GM04503 (cell line): Measurements from ENCODE around the gene TIMM21.
A peak's percentile ranks its signal among the peaks of the same experiment; 100 is the strongest.

Experiments used
- DNase-seq: peaks from one replicate; pipeline ENCODE4 v3.0.0-alpha.2; 2012; ENCODE audit warnings: low read depth

Gene TIMM21

DNA sequence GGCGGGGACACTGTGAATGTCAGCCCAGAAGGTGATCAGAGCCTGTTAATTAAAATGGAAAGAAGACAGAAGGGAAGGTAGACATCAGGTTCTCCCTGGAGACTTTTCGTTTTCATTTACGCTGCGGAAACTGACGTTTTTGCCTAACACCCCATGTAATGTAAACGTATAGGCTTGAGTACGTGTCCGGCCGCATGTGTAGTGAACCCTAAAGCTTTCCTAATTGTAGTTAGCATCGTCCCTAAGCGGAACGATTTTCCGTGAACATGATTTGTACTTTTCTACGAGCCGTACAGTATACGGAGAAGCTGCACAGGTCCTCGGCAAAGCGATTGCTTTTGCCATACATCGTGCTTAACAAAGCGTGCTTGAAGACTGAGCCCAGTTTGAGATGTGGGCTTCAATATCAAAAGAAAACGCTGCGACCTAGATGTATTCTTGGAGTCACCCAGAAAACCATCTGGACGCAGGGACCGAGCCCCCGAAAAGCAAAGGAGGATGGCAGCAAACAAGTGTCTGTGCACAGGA, 284 bp downstream of the TIMM21 start:
- DNase-seq = no peak

- DNase-seq = no peak
Measured at GRCh38 chr18:74149878-74150277, 1.6 kb downstream of the TIMM21 start.

DNA sequence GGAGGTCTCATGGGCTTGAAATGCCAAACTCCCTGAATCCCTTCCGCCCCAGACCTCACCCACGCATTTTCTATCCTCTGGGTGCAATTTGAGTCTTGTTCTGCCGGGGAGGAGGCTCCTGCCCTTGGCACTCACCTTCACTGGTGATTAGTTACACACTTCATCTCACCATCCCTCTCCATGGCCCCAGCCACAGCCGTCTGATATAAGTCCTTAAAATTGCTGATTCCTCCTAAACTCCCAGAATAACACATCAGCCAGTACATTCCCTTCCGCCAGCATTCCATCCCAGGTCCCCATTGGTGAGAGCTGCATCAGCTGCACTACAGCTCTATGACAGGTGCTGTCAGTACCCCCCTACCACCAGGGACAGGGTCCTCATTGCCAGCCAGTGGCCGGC, 3.9 kb downstream of the TIMM21 start:
- no peak for DNase-seq

- DNase-seq = no peak
Measured at GRCh38 chr18:74152857-74153256, 4.5 kb downstream of the TIMM21 start.

GRCh38 chr18:74153377-74153776, 5.1 kb downstream of the TIMM21 start:
- DNase-seq = no peak

DNA sequence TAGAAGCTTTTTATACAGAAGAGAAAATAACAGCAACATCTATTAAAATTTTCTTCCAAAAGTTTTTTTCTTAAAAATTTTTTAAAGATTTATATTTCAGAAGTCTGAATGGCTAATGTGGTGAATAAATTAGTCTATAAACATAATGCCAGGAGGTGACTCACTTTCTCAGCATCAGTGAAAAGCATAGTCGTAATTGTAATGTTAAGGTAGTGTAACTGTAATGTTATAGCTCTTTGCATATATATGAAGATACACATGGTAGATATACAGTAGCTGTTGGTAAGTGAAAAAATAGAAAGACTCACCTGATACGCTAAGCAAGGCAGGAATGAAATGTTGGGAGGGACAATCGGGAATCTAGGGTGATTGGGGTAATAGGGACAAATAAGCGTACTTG, 5.5 kb downstream of the TIMM21 start:
- no peak for DNase-seq

DNA sequence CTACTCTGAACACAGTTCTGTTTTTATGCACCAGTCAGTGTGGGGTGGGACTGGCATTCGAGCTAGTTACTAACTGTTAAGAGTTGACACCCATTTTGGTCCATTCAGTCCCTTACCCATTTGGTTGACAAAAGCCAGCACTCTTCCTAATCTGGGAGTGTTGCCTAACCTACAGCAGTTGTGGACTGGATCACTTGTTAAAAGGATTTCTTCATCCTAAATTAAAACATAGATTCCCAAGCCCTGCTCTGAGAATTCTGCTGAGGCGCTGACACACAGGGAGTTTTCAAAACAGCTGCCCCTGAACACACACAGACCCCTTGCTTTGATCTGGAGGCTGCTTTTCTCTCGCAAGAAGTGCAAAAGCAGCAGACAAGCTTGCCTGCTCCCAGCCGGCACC, 6.4 kb downstream of the TIMM21 start:
- no peak for DNase-seq

DNA sequence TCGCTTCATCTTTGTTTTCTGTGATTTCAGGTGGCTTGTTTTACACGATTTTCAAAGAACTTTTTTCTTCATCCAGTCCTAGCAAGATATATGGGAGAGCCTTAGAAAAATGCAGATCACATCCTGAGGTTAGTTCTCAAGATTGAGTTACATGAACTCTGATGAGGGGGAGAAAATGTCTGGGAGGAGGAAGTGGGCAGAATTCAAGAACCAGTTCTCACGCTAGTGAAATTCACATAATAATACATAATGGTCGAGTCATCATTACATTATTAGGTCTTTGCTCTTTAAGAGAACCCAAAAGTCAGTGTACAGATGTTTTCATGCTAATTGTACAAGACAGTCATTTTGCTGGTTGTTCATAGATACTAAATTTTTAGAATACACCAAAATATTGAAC, 7.0 kb downstream of the TIMM21 start:
- no peak for DNase-seq

- no peak for DNase-seq
Measured at GRCh38 chr18:74163019-74163660, 14.8 kb downstream of the TIMM21 start.

- no peak for DNase-seq
Measured at GRCh38 chr18:74166386-74166785, 18.1 kb downstream of the TIMM21 start.

GRCh38 chr18:74171910-74172606, 23.7 kb downstream of the TIMM21 start:
- no peak for DNase-seq

GRCh38 chr18:74172697-74173433, 24.5 kb downstream of the TIMM21 start:
- no peak for DNase-seq

- DNase-seq = no peak
Measured at GRCh38 chr18:74173434-74173750, 25.1 kb downstream of the TIMM21 start.

- DNase-seq = no peak
Measured at GRCh38 chr18:74175658-74176057, 27.3 kb downstream of the TIMM21 start.

DNA sequence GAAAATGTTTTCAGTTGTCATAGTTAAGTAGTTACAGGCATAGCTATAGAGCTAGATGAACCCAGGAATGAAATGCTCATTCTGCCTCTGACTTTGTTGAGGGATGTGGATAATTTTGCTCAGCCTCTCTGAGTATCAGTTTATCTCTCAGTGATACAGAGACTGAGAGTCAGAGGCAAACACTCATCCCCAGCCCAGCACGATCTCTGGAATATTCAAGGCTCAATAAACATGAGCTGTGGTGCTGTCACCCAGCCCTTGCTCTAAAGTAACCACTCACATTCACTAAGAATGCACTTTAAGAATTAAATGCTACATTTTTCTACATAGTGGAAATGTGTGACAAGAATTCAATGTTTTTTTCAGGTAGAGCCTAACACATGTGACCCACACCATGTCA, 30.6 kb downstream of the TIMM21 start:
- no peak for DNase-seq

- DNase-seq = no peak
Measured at GRCh38 chr18:74179623-74180199, 31.4 kb downstream of the TIMM21 start.

DNA sequence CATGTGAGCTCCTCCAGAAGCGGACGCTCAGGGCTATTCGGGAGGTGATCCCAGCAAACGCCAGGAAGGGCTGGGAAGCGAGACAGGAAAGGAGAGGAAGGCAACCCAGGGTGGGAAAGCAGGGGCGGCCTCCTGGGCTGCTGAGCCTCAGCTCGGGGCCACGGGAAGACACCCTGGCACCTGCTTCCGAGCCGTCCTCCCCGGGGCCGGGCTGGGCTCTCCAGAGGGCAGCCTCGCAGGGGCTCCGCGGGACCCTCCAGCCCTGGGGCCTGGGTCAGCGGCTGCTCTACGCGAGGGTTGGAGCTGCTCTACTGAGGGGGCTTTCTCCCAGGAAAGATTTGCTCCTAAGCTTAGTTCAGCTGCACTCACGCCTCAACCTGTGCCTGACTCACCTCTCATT, 34.0 kb downstream of the TIMM21 start:
- no peak for DNase-seq

DNA sequence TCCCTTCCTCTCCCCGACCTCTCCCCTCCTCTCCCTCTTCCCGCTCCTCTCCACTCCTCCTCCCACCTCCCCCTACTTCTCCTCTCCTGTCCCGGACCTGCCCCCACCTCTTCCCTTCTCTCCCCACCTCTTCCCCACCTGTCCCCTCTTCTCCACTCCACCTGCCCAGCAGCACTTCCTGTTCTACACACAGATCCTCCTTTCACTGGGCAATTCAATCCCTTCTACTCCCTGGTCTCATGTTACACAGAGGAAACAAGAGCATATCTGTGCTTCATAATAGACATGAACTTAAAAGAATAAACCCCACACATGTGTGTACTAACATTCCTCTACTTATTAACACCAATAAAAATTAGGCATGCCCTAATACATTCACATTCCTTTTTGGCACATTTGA, 34.8 kb downstream of the TIMM21 start:
- no peak for DNase-seq

DNA sequence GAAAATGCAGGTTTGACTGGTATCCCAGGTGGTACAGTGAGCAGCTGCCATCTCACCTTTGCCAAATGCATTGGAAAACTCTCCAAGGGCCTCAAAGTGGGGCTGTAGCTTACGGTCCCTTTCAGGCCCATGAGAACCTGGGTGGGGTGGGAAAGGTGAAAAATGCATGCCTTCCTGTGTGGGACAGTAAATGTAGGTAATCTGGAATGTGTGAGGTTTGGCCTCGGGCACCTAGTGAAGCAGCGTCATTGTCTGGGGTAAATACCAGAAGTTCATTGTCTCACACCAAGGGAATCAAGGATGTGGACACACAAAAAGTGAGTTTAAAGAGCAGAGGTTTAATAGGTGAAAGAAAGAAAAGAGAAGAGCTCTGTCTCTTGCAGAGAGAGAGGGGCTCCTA, 36.6 kb downstream of the TIMM21 start:
- no peak for DNase-seq

GRCh38 chr18:74185860-74186259, 37.5 kb downstream of the TIMM21 start:
- no peak for DNase-seq

- no peak for DNase-seq
Measured at GRCh38 chr18:74186661-74187060, 38.3 kb downstream of the TIMM21 start.

- peak; percentile 51 for DNase-seq
Measured at GRCh38 chr18:74190086-74190485, 41.8 kb downstream of the TIMM21 start.

DNA sequence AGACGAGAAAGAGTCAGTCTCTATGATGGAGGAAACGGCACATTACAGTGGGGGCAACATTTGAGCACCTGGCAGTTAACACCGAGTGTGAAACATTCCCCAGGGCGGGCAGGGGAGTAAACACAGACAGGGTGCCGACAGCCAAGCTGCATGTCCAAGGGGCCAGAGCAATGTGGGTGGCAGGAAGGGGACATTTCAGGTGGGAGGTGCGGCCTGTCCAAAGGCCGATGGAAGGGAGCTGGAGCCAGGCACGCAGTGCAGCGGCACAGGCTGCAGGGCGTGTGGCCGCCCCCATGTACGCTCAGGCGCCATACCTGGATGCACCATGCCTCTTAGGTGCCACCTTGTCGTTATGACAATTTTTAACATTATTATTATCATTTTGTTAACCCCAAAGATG, 43.3 kb downstream of the TIMM21 start:
- no peak for DNase-seq
